Caco-2 (cell line): ENCODE measurements around the gene NFKBIB. TPM values are rescaled to one million over a fixed set of nuclear protein-coding genes. Genes with fewer than 3 reads are reported as not detected.

ENCODE experiments used
- BruUV-seq: library from RNA; stranded (reverse); fragments of 400-500 nt; replicated peaks from 2 replicates; lab custom pipeline; 2021; lab: Mats Ljungman, UMichigan
- CTCF ChIA-PET: fragments of 300-600 bp; sonication (Branson Sonifier 250); formaldehyde crosslinking; loops from one replicate; lab custom pipeline; 2022; ENCODE audit warnings: antibody characterized with exemption; lab: Charles Lee
- POLR2A ChIA-PET: fragments of 300-600 bp; sonication (Branson Sonifier 250); formaldehyde crosslinking; loops from one replicate; lab custom pipeline; 2022; ENCODE audit warnings: antibody characterized with exemption; lab: Charles Lee
- DNase-seq, 2 experiments: peaks; one replicate each; pipeline versions ENCODE4 v3.0.0 to v3.0.0-alpha.2; 2020 to 2022
- H3K27me3 ChIP-seq: replicated peaks from 2 replicates; pipeline ENCODE4 v1.6.0; 2011; ENCODE audit warnings: low read length; ENCODE audit not compliant: control insufficient read depth, insufficient read depth
- H3K36me3 ChIP-seq: 2 replicates; pipeline ENCODE4 v1.5.1; 2011; ENCODE audit warnings: low read length; ENCODE audit not compliant: control insufficient read depth, insufficient read depth
- H3K4me1 ChIP-seq: fragments of 250-450 bp; sonication (Bioruptor Pico); 2 replicates; pipeline ENCODE4 v1.5.1; 2020; ENCODE audit warnings: mild to moderate bottlenecking
- H3K4me3 ChIP-seq: 2 replicates; pipeline ENCODE4 v1.5.1; 2011; ENCODE audit warnings: low read depth, mild to moderate bottlenecking, control low read depth, low read length
- H3K9me3 ChIP-seq: fragments of 250-450 bp; sonication (Bioruptor Pico); 2 replicates; pipeline ENCODE4 v1.5.1; 2020; ENCODE audit warnings: mild to moderate bottlenecking, moderate library complexity
- H3K27ac Mint-ChIP-seq: one replicate; pipeline ENCODE4 v1.8.0; 2022; ENCODE audit warnings: mixed read lengths; ENCODE audit not compliant: unreplicated experiment
- H3K27me3 Mint-ChIP-seq: one replicate; pipeline ENCODE4 v1.8.0; 2022; ENCODE audit warnings: mixed read lengths; ENCODE audit not compliant: insufficient read depth, unreplicated experiment
- H3K36me3 Mint-ChIP-seq: one replicate; pipeline ENCODE4 v1.8.0; 2022; ENCODE audit warnings: mild to moderate bottlenecking, mixed read lengths; ENCODE audit not compliant: insufficient read depth, unreplicated experiment
- H3K4me1 Mint-ChIP-seq: one replicate; pipeline ENCODE4 v1.8.0; 2022; ENCODE audit warnings: low read depth, mixed read lengths; ENCODE audit not compliant: unreplicated experiment
- H3K4me3 Mint-ChIP-seq: one replicate; pipeline ENCODE4 v1.8.0; 2022; ENCODE audit warnings: mild to moderate bottlenecking, moderate library complexity, mixed read lengths; ENCODE audit not compliant: unreplicated experiment
- H3K9me3 Mint-ChIP-seq: one replicate; pipeline ENCODE4 v1.8.0; 2022; ENCODE audit warnings: mixed read lengths; ENCODE audit not compliant: unreplicated experiment
- intact Hi-C: fragments of 100-400 bp; cut with micrococcal nuclease; formaldehyde crosslinking; loops from one replicate; pipeline ENCODE4 v1.10.0; 2022; ENCODE audit not compliant: unreplicated experiment
- total RNA-seq: library from RNA; stranded (reverse); gene quantifications from 2 replicates; pipeline ENCODE4 v1.2.3, GENCODE V29; 2022
- TF ChIP-seq, protein P1 (sequence below), 2 experiments: fragments of 200-600 bp in 1 of 2; IDR thresholded peaks; 1 replicate in 1 of 2; 2 replicates in 1 of 2; pipeline versions ENCODE4 v1.5.1 to v1.8.0; 2011 to 2022; ENCODE audit warnings: antibody characterized with exemption in 1 of 2, control low read depth in 1 of 2, inconsistent platforms in 1 of 2, low read depth in 1 of 2, low read length in 1 of 2, mild to moderate bottlenecking in 1 of 2, moderate library complexity in 1 of 2; ENCODE audit not compliant: insufficient read depth in 1 of 2, severe bottlenecking in 1 of 2, unreplicated experiment in 1 of 2

The NFKBIB gene
- total RNA-seq, 1 experiment from 2014 or later = 43.9 TPM

DNA sequence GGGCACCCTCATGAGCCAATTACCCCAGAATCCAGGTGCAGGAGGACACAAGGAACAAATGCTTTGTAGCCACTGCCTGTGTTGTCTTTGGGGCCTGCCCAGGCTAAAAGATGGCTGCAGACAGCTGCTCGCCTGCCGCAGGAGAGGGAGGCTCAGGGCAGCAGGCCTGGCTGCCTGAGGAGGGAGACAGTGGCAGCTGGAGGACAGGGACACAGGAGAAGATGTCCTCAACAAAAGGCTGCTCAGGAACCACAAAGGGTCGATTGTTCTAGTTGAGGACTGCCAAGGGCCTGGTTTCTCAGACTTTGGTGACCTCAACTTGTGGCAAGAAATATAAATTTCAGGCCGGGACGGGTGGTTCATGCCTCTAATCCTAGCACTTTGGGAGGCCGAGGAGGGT, 8.0 kb upstream of the NFKBIB start:
- no TSS peak for BruUV-seq
- Histone ChIP-seq H3K9me3 (no peaks in the 10 kb centered on the region), H3K36me3 (peaks cover 2% of the 10 kb centered on the region), H3K4me3 (no peak overlapping the region), H3K4me1 (peaks cover 6% of the 10 kb centered on the region; the same call in 1 of the 2 replicates), H3K27me3 (no peaks in the 10 kb centered on the region)
- Mint-ChIP-seq H3K4me3 (no peak overlapping the region), H3K27me3 (no peaks in the 10 kb centered on the region), H3K4me1 (no peaks in the 10 kb centered on the region), H3K9me3 (no peaks in the 10 kb centered on the region), H3K27ac (no peak overlapping the region), H3K36me3 (peaks cover 5% of the 10 kb centered on the region)
- POLR2A ChIA-PET = no interaction called here
- no peak for DNase-seq
- CTCF ChIA-PET = no interaction called here
- intact Hi-C loops = no loop called here
- TF ChIP-seq, protein P1, sequence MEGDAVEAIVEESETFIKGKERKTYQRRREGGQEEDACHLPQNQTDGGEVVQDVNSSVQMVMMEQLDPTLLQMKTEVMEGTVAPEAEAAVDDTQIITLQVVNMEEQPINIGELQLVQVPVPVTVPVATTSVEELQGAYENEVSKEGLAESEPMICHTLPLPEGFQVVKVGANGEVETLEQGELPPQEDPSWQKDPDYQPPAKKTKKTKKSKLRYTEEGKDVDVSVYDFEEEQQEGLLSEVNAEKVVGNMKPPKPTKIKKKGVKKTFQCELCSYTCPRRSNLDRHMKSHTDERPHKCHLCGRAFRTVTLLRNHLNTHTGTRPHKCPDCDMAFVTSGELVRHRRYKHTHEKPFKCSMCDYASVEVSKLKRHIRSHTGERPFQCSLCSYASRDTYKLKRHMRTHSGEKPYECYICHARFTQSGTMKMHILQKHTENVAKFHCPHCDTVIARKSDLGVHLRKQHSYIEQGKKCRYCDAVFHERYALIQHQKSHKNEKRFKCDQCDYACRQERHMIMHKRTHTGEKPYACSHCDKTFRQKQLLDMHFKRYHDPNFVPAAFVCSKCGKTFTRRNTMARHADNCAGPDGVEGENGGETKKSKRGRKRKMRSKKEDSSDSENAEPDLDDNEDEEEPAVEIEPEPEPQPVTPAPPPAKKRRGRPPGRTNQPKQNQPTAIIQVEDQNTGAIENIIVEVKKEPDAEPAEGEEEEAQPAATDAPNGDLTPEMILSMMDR (IDR thresholded peaks at IDR 0.05; ENCODE audit: insufficient read depth in 1 of 2, low read depth in 1 of 2, low read length in 1 of 2, severe bottlenecking in 1 of 2, unreplicated experiment in 1 of 2) = no peak

DNA sequence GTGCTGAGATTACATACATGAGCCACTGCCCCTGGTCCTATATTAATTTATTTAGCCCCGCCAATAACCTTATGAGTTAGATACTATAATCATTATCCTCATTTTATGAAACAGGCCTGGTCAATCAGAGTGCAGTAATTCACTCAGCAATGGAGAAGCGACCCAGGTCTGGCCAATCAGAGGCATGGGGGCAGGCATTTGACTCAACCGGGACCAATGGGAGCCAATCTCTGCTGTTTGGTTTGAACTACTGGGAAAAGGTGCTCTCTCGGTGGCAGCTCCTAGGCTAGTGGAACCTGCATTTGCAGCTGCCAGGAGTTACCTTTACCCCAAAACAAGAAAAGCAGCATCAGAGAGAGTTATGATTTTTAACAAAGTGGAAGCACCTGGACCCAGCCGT, 6.9 kb upstream of the NFKBIB start:
- TF ChIP-seq, protein P1 (IDR thresholded peaks at IDR 0.05; ENCODE audit: insufficient read depth in 1 of 2, low read depth in 1 of 2, low read length in 1 of 2, severe bottlenecking in 1 of 2, unreplicated experiment in 1 of 2) = no peak
- BruUV-seq = no TSS peak
- no peaks in the 10 kb centered on the region for H3K9me3 Mint-ChIP-seq
- H3K27me3 Mint-ChIP-seq = no peaks in the 10 kb centered on the region
- H3K27ac Mint-ChIP-seq = no peak overlapping the region
- Histone ChIP-seq H3K36me3 (peaks cover 2% of the 10 kb centered on the region), H3K4me1 (no peaks in the 10 kb centered on the region), H3K9me3 (no peaks in the 10 kb centered on the region), H3K4me3 (no peak overlapping the region), H3K27me3 (no peaks in the 10 kb centered on the region)
- H3K4me3 Mint-ChIP-seq = no peak overlapping the region
- ChIA-PET POLR2A (no interaction called here), CTCF (interaction anchor here (0.7 kb wide), 1 partner anchor 38 kb away, joined by 3 read pairs; the partner anchor contains the start of genes MRPS12 and SARS2)
- intact Hi-C loops = no loop called here
- DNase-seq = no peak
- H3K36me3 Mint-ChIP-seq = peaks cover 11% of the 10 kb centered on the region
- no peaks in the 10 kb centered on the region for H3K4me1 Mint-ChIP-seq

DNA sequence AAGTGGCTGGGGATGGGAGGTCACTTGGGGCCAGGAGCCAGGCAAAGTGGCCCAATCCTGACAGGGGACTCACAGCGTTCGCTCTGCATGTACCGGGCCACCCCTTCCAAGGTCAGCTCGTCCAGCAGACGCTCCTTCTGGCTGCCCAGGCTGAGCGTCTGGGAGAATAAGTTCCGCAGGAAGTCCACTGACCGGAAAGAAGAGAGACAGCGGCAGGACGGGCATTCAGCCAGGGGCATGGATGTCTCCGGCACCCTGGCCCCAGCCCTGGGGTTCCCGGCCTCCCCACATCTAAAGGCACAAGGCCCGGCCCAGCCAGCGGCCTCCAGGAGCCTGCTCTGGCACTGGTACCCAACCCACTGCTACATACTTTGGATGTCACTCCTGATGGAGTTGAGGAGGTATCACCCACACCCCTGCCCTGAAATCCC, 6.4 kb upstream of the NFKBIB start:
- Histone ChIP-seq H3K36me3 (peaks cover 2% of the 10 kb centered on the region), H3K9me3 (no peaks in the 10 kb centered on the region), H3K27me3 (no peaks in the 10 kb centered on the region), H3K4me1 (0 out of 2 replicates have a peak, but pooled peaks cover 2% of the 10 kb centered on the region), H3K4me3 (no peak overlapping the region)
- TF ChIP-seq, protein P1 (IDR thresholded peaks at IDR 0.05; ENCODE audit: insufficient read depth in 1 of 2, low read depth in 1 of 2, low read length in 1 of 2, severe bottlenecking in 1 of 2, unreplicated experiment in 1 of 2) = no peak
- intact Hi-C loops = no loop called here
- no peaks in the 10 kb centered on the region for H3K27me3 Mint-ChIP-seq
- H3K9me3 Mint-ChIP-seq = no peaks in the 10 kb centered on the region
- no peak overlapping the region for H3K27ac Mint-ChIP-seq
- H3K36me3 Mint-ChIP-seq = peaks cover 11% of the 10 kb centered on the region
- BruUV-seq = no TSS peak
- H3K4me1 Mint-ChIP-seq = peaks cover 3% of the 10 kb centered on the region
- ChIA-PET POLR2A (no interaction called here), CTCF (interaction anchor here (0.7 kb wide), 1 partner anchor 37 kb away, joined by 3 read pairs; the partner anchor contains the start of genes MRPS12 and SARS2)
- H3K4me3 Mint-ChIP-seq = no peak overlapping the region
- no peak for DNase-seq
